Measurements from ENCODE around the gene STARD3.

DNA sequence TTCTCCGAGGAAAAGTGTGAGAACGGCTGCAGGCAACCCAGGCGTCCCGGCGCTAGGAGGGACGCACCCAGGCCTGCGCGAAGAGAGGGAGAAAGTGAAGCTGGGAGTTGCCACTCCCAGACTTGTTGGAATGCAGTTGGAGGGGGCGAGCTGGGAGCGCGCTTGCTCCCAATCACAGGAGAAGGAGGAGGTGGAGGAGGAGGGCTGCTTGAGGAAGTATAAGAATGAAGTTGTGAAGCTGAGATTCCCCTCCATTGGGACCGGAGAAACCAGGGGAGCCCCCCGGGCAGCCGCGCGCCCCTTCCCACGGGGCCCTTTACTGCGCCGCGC, 62.8 kb downstream of the STARD3 start, which contains the start of gene ERBB2:
- TF ChIP-seq, protein P1, sequence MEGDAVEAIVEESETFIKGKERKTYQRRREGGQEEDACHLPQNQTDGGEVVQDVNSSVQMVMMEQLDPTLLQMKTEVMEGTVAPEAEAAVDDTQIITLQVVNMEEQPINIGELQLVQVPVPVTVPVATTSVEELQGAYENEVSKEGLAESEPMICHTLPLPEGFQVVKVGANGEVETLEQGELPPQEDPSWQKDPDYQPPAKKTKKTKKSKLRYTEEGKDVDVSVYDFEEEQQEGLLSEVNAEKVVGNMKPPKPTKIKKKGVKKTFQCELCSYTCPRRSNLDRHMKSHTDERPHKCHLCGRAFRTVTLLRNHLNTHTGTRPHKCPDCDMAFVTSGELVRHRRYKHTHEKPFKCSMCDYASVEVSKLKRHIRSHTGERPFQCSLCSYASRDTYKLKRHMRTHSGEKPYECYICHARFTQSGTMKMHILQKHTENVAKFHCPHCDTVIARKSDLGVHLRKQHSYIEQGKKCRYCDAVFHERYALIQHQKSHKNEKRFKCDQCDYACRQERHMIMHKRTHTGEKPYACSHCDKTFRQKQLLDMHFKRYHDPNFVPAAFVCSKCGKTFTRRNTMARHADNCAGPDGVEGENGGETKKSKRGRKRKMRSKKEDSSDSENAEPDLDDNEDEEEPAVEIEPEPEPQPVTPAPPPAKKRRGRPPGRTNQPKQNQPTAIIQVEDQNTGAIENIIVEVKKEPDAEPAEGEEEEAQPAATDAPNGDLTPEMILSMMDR (IDR thresholded peaks at IDR 0.05; ENCODE audit: poor library complexity) = no peak
- no peak for TF ChIP-seq EZH2phosphoT487 (IDR thresholded peaks at IDR 0.05; ENCODE audit: low read depth, severe bottlenecking, unreplicated experiment)
- no peak for TF ChIP-seq EZH2 (IDR thresholded peaks at IDR 0.05; ENCODE audit: borderline replicate concordance)

Data from hepatocyte (in vitro differentiated cells).